Nephron (organoid): Measurements from ENCODE around the gene TPRX1.

Source experiments
- H3K27ac Mint-ChIP-seq, 3 experiments: 2 replicates each; pipeline ENCODE4 v1.8.0; 2020; ENCODE audit warnings: mixed read lengths in 3 of 3, mild to moderate bottlenecking in 2 of 3, moderate library complexity in 1 of 3
- H3K27me3 Mint-ChIP-seq: 2 replicates; pipeline ENCODE4 v1.8.0; 2021; ENCODE audit warnings: low read depth, mild to moderate bottlenecking, moderate library complexity, mixed read lengths
- H3K36me3 Mint-ChIP-seq: 2 replicates; pipeline ENCODE4 v1.8.0; 2020; ENCODE audit warnings: low read depth, mixed read lengths
- H3K4me1 Mint-ChIP-seq: 2 replicates; pipeline ENCODE4 v1.8.0; 2020; ENCODE audit warnings: mixed read lengths
- H3K4me3 Mint-ChIP-seq, 3 experiments: 2 replicates each; pipeline ENCODE4 v1.8.0; 2020; ENCODE audit warnings: mild to moderate bottlenecking in 3 of 3, mixed read lengths in 3 of 3, moderate library complexity in 2 of 3
- H3K9me3 Mint-ChIP-seq: 2 replicates; pipeline ENCODE4 v1.8.0; 2020; ENCODE audit warnings: mixed read lengths
- TF ChIP-seq, protein P1 (sequence below), 3 experiments: fragments of 200-600 bp; sonication (generic); IDR thresholded peaks; one replicate each; pipeline ENCODE4 v1.5.0; 2021; ENCODE audit warnings: antibody characterized with exemption in 3 of 3; ENCODE audit not compliant: unreplicated experiment in 3 of 3

The TPRX1 gene

DNA sequence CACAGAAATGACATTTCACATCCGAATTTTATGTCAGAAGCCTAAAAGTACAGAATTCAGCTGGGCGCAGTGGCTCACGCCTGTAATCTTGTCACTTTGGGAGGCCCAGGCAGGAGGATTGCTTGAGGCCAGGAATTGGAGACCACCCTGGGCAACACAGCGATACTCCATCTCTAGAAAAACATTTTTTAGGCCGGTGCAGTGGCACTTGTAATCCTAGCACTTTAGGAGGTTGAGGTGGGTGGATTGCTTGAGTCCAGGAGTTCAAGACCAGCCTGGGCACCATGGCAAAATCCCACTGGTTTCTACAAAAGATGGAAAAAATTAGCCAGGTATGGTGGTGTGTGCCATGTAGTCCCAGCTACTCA, 43.7 kb downstream of the TPRX1 start:
- Mint-ChIP-seq H3K27me3 (peaks cover 4% of the 10 kb centered on the region), H3K27ac (no peak overlapping the region), H3K36me3 (peaks cover 30% of the 10 kb centered on the region), H3K4me3 (no peak overlapping the region), H3K9me3 (no peaks in the 10 kb centered on the region), H3K4me1 (no peaks in the 10 kb centered on the region)
- TF ChIP-seq, protein P1, sequence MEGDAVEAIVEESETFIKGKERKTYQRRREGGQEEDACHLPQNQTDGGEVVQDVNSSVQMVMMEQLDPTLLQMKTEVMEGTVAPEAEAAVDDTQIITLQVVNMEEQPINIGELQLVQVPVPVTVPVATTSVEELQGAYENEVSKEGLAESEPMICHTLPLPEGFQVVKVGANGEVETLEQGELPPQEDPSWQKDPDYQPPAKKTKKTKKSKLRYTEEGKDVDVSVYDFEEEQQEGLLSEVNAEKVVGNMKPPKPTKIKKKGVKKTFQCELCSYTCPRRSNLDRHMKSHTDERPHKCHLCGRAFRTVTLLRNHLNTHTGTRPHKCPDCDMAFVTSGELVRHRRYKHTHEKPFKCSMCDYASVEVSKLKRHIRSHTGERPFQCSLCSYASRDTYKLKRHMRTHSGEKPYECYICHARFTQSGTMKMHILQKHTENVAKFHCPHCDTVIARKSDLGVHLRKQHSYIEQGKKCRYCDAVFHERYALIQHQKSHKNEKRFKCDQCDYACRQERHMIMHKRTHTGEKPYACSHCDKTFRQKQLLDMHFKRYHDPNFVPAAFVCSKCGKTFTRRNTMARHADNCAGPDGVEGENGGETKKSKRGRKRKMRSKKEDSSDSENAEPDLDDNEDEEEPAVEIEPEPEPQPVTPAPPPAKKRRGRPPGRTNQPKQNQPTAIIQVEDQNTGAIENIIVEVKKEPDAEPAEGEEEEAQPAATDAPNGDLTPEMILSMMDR (IDR thresholded peaks at IDR 0.05; ENCODE audit: unreplicated experiment in 3 of 3) = no peak

DNA sequence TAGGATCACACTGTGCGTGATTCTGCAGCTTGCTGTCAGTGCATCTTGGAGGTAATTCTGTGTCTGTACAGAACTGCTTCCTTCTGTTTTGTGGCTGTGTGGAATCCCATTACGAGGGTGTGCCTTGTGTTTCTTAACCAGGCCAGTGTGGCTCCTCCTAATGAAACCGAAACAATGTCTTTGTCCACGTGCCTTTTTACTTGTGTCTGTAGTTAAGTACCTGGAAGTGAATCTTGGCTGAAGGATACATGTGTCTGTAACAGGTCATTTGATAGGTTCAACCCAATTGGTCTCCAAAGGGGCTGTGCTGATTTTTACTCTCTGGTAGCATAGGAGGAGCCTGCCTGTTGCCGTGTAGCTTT, 45.9 kb downstream of the TPRX1 start:
- H3K4me3 Mint-ChIP-seq = no peak overlapping the region

DNA sequence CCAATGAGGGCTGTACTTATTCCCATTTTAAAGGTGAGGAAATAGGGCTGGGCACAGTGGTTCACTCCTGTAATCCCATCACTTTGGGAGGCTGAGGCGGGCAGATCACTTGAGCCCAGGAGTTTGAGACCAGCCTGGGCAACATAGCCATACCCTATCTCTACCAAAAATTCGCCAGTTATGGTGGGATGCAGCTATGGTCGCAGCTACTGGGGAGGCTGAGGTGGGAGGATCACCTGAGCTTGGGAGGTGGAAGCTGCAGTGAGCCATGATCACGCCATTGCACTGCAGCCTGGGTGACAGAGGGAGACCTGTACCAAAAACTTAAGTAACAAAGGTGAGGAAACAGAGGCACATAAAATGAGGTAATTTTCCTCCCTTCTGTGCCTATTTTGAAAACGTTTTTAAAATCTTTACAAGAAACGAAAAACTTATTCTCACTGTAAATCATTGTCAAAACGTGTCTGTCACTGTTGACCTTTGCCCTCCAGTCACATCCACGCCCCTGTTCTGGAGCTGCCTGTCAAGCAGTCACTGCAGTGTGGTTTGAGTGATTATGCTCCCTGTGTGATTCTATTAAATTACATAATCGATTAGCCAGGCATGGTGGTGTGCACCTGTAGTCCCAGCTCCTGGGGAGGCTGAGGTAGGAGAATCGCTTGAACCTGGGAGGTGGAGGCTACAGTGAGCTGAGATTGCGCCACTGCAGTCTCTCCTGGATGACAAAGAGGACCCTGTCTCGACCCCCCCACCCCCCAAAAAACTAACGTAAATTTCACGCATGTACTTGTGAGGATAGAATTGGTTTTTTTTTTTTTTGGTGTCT, 46.5 kb downstream of the TPRX1 start:
- H3K27me3 Mint-ChIP-seq = peaks cover 4% of the 10 kb centered on the region
- no peaks in the 10 kb centered on the region for H3K4me1 Mint-ChIP-seq
- TF ChIP-seq, protein P1 (IDR thresholded peaks at IDR 0.05; ENCODE audit: unreplicated experiment in 3 of 3) = no peak
- no peaks in the 10 kb centered on the region for H3K9me3 Mint-ChIP-seq
- H3K27ac Mint-ChIP-seq = no peak overlapping the region
- H3K36me3 Mint-ChIP-seq = peaks cover 44% of the 10 kb centered on the region
- no peak overlapping the region for H3K4me3 Mint-ChIP-seq

More for the DNA sequence above, 45.9 kb downstream of the TPRX1 start:
- no peaks in the 10 kb centered on the region for H3K9me3 Mint-ChIP-seq
- no peak overlapping the region for H3K27ac Mint-ChIP-seq
- peaks cover 4% of the 10 kb centered on the region for H3K27me3 Mint-ChIP-seq
- H3K4me1 Mint-ChIP-seq = no peaks in the 10 kb centered on the region
- TF ChIP-seq, protein P1 (IDR thresholded peaks at IDR 0.05; ENCODE audit: unreplicated experiment in 3 of 3) = no peak
- peaks cover 38% of the 10 kb centered on the region for H3K36me3 Mint-ChIP-seq

DNA sequence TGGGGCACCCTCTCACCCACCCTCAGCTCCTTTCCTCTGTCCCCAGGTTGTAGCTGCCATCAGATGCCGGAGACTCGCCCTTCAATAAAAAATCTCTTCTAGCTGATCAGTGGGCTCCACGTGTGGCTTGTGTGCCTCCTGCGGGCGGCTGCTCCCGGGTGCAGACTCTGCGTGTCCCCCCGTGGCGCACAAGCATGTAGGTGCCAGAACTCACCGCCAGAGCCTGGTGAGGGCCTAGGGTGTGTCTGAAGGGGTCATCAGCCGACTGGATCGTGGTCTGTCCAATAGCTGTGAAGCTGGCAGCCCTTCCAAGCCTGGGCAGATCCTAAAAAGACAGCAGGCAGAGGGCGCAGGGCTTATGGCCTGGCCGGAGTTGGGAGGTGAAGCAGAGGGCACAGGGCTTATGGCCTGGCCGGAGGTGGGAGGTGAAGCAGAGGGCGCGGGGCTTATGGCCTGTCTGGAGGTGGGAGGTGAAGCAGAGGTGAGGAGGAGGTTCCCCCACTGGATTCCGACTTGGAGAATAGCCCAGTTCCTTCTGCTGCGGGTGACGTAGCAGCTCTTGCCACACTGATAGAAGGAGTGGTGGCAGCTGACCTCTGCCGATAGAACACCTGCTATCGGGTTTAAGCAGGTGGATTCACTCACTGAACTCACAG, 47.3 kb downstream of the TPRX1 start:
- TF ChIP-seq, protein P1 (IDR thresholded peaks at IDR 0.05; ENCODE audit: unreplicated experiment in 3 of 3) = no peak
- peaks cover 45% of the 10 kb centered on the region for H3K36me3 Mint-ChIP-seq
- no peaks in the 10 kb centered on the region for H3K4me1 Mint-ChIP-seq
- peak overlapping the region in 1 of 3 experiments; percentile 33 for H3K4me3 Mint-ChIP-seq
- H3K27me3 Mint-ChIP-seq = peaks cover 4% of the 10 kb centered on the region
- H3K27ac Mint-ChIP-seq = peak overlapping the region in 1 of 3 experiments; percentile 68
- H3K9me3 Mint-ChIP-seq = no peaks in the 10 kb centered on the region

DNA sequence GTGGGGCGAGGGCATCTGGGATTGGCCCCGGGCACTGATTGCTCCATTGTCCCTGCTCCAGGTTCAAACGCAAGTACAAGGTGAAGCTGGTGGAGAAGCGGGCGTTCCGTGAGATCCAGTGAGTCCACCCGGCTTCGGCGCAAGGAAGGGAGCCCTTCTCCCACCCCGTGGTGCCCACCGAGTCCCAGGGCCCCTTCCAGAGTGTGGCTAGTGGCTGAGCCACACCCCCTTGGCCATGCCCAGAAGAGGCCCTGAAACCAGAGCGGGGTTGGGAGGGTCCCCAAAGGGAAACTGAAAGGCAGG, 47.8 kb downstream of the TPRX1 start:
- TF ChIP-seq, protein P1 (IDR thresholded peaks at IDR 0.05; ENCODE audit: unreplicated experiment in 3 of 3) = no peak
- Mint-ChIP-seq H3K4me3 (no peak overlapping the region), H3K27ac (no peak overlapping the region), H3K9me3 (no peaks in the 10 kb centered on the region), H3K4me1 (no peaks in the 10 kb centered on the region), H3K27me3 (peaks cover 4% of the 10 kb centered on the region), H3K36me3 (peaks cover 45% of the 10 kb centered on the region)
